Stimulated activated CD8-positive, alpha-beta memory T cell treated with anti-CD3 and anti-CD28 coated beads, Interleukin-15, amount 100 ng/mL, for 24 hours (primary cell): ENCODE measurements around the gene SENP2.
"Not testable (repeated sequence)": the region's sequence is repeated elsewhere in the genome, so short reads cannot be mapped to it uniquely, and the experiment has no call there.

ENCODE experiments used
- DNase-seq: peaks from one replicate; pipeline ENCODE4 v3.0.0-alpha.2; 2020; ENCODE audit warnings: low read depth

Gene SENP2

GRCh38 chr3:185647880-185648210 is 61.8 kb downstream of the SENP2 start:
- DNase-seq = no peak

GRCh38 chr3:185648396-185648795 is 62.3 kb downstream of the SENP2 start:
- DNase-seq = no peak

- no peak for DNase-seq
Measured at GRCh38 chr3:185649414-185649813, 63.3 kb downstream of the SENP2 start.

GRCh38 chr3:185651971-185652370 is 65.9 kb downstream of the SENP2 start:
- DNase-seq = no peak

- DNase-seq = no peak
Measured at GRCh38 chr3:185653949-185654757, 68.1 kb downstream of the SENP2 start.

GRCh38 chr3:185654758-185655145 is 68.7 kb downstream of the SENP2 start:
- DNase-seq = no peak

- no peak for DNase-seq
Measured at GRCh38 chr3:185655426-185656320, 69.6 kb downstream of the SENP2 start.

GRCh38 chr3:185656321-185656840 is 70.3 kb downstream of the SENP2 start:
- no peak for DNase-seq

GRCh38 chr3:185657211-185657610 is 71.1 kb downstream of the SENP2 start:
- no peak for DNase-seq

GRCh38 chr3:185657691-185658503 is 71.8 kb downstream of the SENP2 start:
- DNase-seq = no peak

- DNase-seq = no peak
Measured at GRCh38 chr3:185658504-185658912, 72.4 kb downstream of the SENP2 start.

- no peak for DNase-seq
Measured at GRCh38 chr3:185658943-185659342, 72.8 kb downstream of the SENP2 start.

GRCh38 chr3:185659942-185660921 is 74.1 kb downstream of the SENP2 start:
- DNase-seq = peak; percentile 33

GRCh38 chr3:185661296-185661695 is 75.2 kb downstream of the SENP2 start:
- DNase-seq = not testable (repeated sequence)

- DNase-seq = no peak
Measured at GRCh38 chr3:185661772-185662171, 75.7 kb downstream of the SENP2 start.

GRCh38 chr3:185663929-185664328 is 77.8 kb downstream of the SENP2 start:
- no peak for DNase-seq

- no peak for DNase-seq
Measured at GRCh38 chr3:185667574-185667973, 81.5 kb downstream of the SENP2 start.

GRCh38 chr3:185677146-185677829 is 91.2 kb downstream of the SENP2 start:
- DNase-seq = no peak

GRCh38 chr3:185678027-185678426 is 91.9 kb downstream of the SENP2 start:
- no peak for DNase-seq

GRCh38 chr3:185680231-185680630 is 94.1 kb downstream of the SENP2 start:
- no peak for DNase-seq
